PC-3 (cell line): Measurements from ENCODE around the gene TRIM14. TPM values are rescaled to one million over a fixed set of nuclear protein-coding genes. Genes with fewer than 3 reads are reported as not detected.

Source experiments
- ATAC-seq: fragments of 200-7000 bp; cut with Tn5 transposase; 2 replicates; pipeline ENCODE4 v1.9.1; 2020; ENCODE audit warnings: mild to moderate bottlenecking, moderate library complexity
- BruUV-seq: library from RNA; stranded (reverse); fragments of 400-500 nt; replicated peaks from 2 replicates; lab custom pipeline; 2021; lab: Mats Ljungman, UMichigan
- CTCF ChIA-PET: fragments of 300-600 bp; sonication (Branson Sonifier 250); formaldehyde crosslinking; loops from one replicate; lab custom pipeline; 2022; ENCODE audit warnings: antibody characterized with exemption; lab: Charles Lee
- POLR2A ChIA-PET: fragments of 300-600 bp; sonication (Branson Sonifier 250); formaldehyde crosslinking; loops from one replicate; lab custom pipeline; 2022; ENCODE audit warnings: antibody characterized with exemption; ENCODE audit not compliant: unreplicated experiment; lab: Charles Lee
- DNase-seq: peaks from one replicate; pipeline ENCODE4 v3.0.0-alpha.2; 2015
- H2AFZ ChIP-seq: fragments of 300-600 bp; sonication (generic); 2 replicates; pipeline ENCODE4 v1.6.0; 2016; ENCODE audit warnings: antibody characterized with exemption, low read length
- H3F3A ChIP-seq: fragments of 300-600 bp; sonication (generic); one replicate; pipeline ENCODE4 v1.6.0; 2017; ENCODE audit warnings: antibody characterized with exemption, low read length, control low read depth, mild to moderate bottlenecking; ENCODE audit not compliant: unreplicated experiment
- H3K27ac ChIP-seq: fragments of 300-600 bp; sonication (generic); 2 replicates; pipeline ENCODE4 v1.5.1; 2016; ENCODE audit warnings: mild to moderate bottlenecking, low read length
- H3K27me3 ChIP-seq: fragments of 300-600 bp; sonication (generic); 2 replicates; pipeline ENCODE4 v1.6.1; 2016; ENCODE audit warnings: low read length, mixed read lengths
- H3K36me3 ChIP-seq: fragments of 300-600 bp; sonication (generic); 2 replicates; pipeline ENCODE4 v1.6.1; 2016; ENCODE audit warnings: low read depth, mixed run types, low read length, mixed read lengths
- H3K4me1 ChIP-seq: fragments of 300-600 bp; sonication (generic); 2 replicates; pipeline ENCODE4 v1.5.1; 2016; ENCODE audit warnings: low read length; ENCODE audit not compliant: insufficient read depth
- H3K4me2 ChIP-seq: fragments of 300-600 bp; sonication (generic); 2 replicates; pipeline ENCODE4 v1.6.0; 2016; ENCODE audit warnings: low read length
- H3K4me3 ChIP-seq: fragments of 300-600 bp; sonication (generic); 2 replicates; pipeline ENCODE4 v1.5.1; 2016; ENCODE audit warnings: mild to moderate bottlenecking, low read length, mixed read lengths
- H3K79me2 ChIP-seq: fragments of 300-600 bp; sonication (generic); 2 replicates; pipeline ENCODE4 v1.6.1; 2017; ENCODE audit warnings: low read length, mixed read lengths
- H3K9ac ChIP-seq: fragments of 300-600 bp; sonication (generic); 2 replicates; pipeline ENCODE4 v1.6.0; 2016; ENCODE audit warnings: mild to moderate bottlenecking, low read length
- H3K9me2 ChIP-seq: fragments of 300-600 bp; sonication (generic); replicated peaks from 2 replicates; pipeline ENCODE4 v1.6.1; 2016; ENCODE audit warnings: mixed run types, low read length, mixed read lengths
- H3K9me3 ChIP-seq: fragments of 300-600 bp; sonication (generic); 2 replicates; pipeline ENCODE4 v1.6.1; 2016; ENCODE audit warnings: low read length, mixed read lengths
- H4K20me1 ChIP-seq: fragments of 300-600 bp; sonication (generic); 2 replicates; pipeline ENCODE4 v1.6.1; 2016; ENCODE audit warnings: low read length, mixed read lengths
- EZH2 ChIP-seq: fragments of 300-600 bp; sonication (generic); IDR thresholded peaks from one replicate; pipeline ENCODE4 v1.6.1; 2017; ENCODE audit warnings: antibody characterized with exemption, mild to moderate bottlenecking, low read length; ENCODE audit not compliant: unreplicated experiment
- EZH2phosphoT487 ChIP-seq: fragments of 300-600 bp; sonication (generic); IDR thresholded peaks from 2 replicates; pipeline ENCODE4 v1.6.1; 2018; ENCODE audit warnings: mild to moderate bottlenecking, antibody characterized with exemption, low read length, borderline replicate concordance
- intact Hi-C: fragments of 100-400 bp; cut with micrococcal nuclease; formaldehyde crosslinking; loops from 2 replicates; pipeline ENCODE4 v1.9.0; 2023
- total RNA-seq: library from RNA; depleted of rRNA; stranded (reverse); fragments of >200 nt; gene quantifications from 2 replicates; pipeline ENCODE4 v1.2.3, GENCODE V29; 2014
- TF ChIP-seq, protein P1 (sequence below): fragments of 300-600 bp; sonication (generic); conservative IDR thresholded peaks from 2 replicates; pipeline ENCODE4 v1.5.1; 2017; ENCODE audit warnings: antibody characterized with exemption, low read depth, mild to moderate bottlenecking, low read length

Gene TRIM14
- total RNA-seq, 1 experiment from 2014 or later: 11.2 TPM

- H3K4me2 ChIP-seq: no peak overlapping the region
- H3K79me2 ChIP-seq: no peaks in the 10 kb centered on the region
- no peak overlapping the region for H3K4me3 ChIP-seq
- no peak for ATAC-seq
- no peak overlapping the region for H3K9ac ChIP-seq
- no peaks in the 10 kb centered on the region for H3F3A ChIP-seq
- H3K27ac ChIP-seq: no peak overlapping the region
- ChIA-PET CTCF (no interaction called here), POLR2A (no interaction called here)
- no peaks in the 10 kb centered on the region for H4K20me1 ChIP-seq
- intact Hi-C loops: loop anchor here (10.0 kb wide), 1 partner anchor 50 kb away; the partner anchor contains the start of gene CORO2A
- no peak for TF ChIP-seq EZH2phosphoT487
- TF ChIP-seq, protein P1, sequence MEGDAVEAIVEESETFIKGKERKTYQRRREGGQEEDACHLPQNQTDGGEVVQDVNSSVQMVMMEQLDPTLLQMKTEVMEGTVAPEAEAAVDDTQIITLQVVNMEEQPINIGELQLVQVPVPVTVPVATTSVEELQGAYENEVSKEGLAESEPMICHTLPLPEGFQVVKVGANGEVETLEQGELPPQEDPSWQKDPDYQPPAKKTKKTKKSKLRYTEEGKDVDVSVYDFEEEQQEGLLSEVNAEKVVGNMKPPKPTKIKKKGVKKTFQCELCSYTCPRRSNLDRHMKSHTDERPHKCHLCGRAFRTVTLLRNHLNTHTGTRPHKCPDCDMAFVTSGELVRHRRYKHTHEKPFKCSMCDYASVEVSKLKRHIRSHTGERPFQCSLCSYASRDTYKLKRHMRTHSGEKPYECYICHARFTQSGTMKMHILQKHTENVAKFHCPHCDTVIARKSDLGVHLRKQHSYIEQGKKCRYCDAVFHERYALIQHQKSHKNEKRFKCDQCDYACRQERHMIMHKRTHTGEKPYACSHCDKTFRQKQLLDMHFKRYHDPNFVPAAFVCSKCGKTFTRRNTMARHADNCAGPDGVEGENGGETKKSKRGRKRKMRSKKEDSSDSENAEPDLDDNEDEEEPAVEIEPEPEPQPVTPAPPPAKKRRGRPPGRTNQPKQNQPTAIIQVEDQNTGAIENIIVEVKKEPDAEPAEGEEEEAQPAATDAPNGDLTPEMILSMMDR: no peak
- no peak for TF ChIP-seq EZH2
- no peak overlapping the region for H2AFZ ChIP-seq
- H3K9me2 ChIP-seq: no peaks in the 10 kb centered on the region
- H3K27me3 ChIP-seq: no peaks in the 10 kb centered on the region
- no TSS peak for BruUV-seq
- DNase-seq: no peak
- H3K9me3 ChIP-seq: no peaks in the 10 kb centered on the region
- H3K36me3 ChIP-seq: no peaks in the 10 kb centered on the region
- H3K4me1 ChIP-seq: peaks cover 39% of the 10 kb centered on the region
These were observed 25.6 kb upstream of the TRIM14 start for GRCh38 chr9:98144631-98145030.

GRCh38 chr9:98144076-98144475, 25.1 kb upstream of the TRIM14 start:
- Histone ChIP-seq H3F3A (no peaks in the 10 kb centered on the region), H4K20me1 (no peaks in the 10 kb centered on the region), H3K9me2 (no peaks in the 10 kb centered on the region), H3K4me1 (peaks cover 39% of the 10 kb centered on the region), H3K27me3 (no peaks in the 10 kb centered on the region), H3K27ac (no peak overlapping the region), H3K4me2 (no peak overlapping the region), H3K9me3 (no peaks in the 10 kb centered on the region), H3K9ac (no peak overlapping the region), H3K4me3 (no peak overlapping the region), H2AFZ (no peak overlapping the region), H3K79me2 (no peaks in the 10 kb centered on the region), H3K36me3 (no peaks in the 10 kb centered on the region)
- DNase-seq (peak; percentile 48), ATAC-seq (peak; percentile 10; the same call in 1 of the 2 replicates)
- TF ChIP-seq, protein P1: no peak
- TF ChIP-seq EZH2phosphoT487 (no peak), EZH2 (no peak)
- intact Hi-C loops: loop anchor here (10.0 kb wide), 1 partner anchor 51 kb away; the partner anchor contains the start of gene CORO2A
- CTCF ChIA-PET: no interaction called here
- POLR2A ChIA-PET: interaction anchor here (0.5 kb wide), 1 partner anchor 22 kb away, joined by 3 read pairs; no protein-coding TSS in a partner anchor
- BruUV-seq: no TSS peak

- intact Hi-C loops: loop anchor here (10.0 kb wide), 1 partner anchor 52 kb away; the partner anchor contains the start of gene CORO2A
- H3K9me2 ChIP-seq: no peaks in the 10 kb centered on the region
These were observed 24.0 kb upstream of the TRIM14 start for GRCh38 chr9:98142925-98143481.

More at GRCh38 chr9:98142925-98143481, 24.0 kb upstream of the TRIM14 start:
- H3K4me3 ChIP-seq: no peak overlapping the region
- no peaks in the 10 kb centered on the region for H3F3A ChIP-seq
- H3K27me3 ChIP-seq: no peaks in the 10 kb centered on the region
- DNase-seq (no peak), ATAC-seq (no peak)
- TF ChIP-seq, protein P1: no peak
- TF ChIP-seq EZH2: no peak
- no peak for TF ChIP-seq EZH2phosphoT487
- H3K79me2 ChIP-seq: no peaks in the 10 kb centered on the region
- no peak overlapping the region for H2AFZ ChIP-seq
- no TSS peak for BruUV-seq
- no peaks in the 10 kb centered on the region for H3K9me3 ChIP-seq
- H3K4me1 ChIP-seq: peaks cover 39% of the 10 kb centered on the region
- CTCF ChIA-PET: no interaction called here
- peak overlapping the region; percentile 36 for H3K27ac ChIP-seq
- no peaks in the 10 kb centered on the region for H3K36me3 ChIP-seq
- H3K9ac ChIP-seq: peak overlapping the region; percentile 27; the same call in 1 of the 2 replicates
- H3K4me2 ChIP-seq: peak overlapping the region; percentile 26; the same call in 1 of the 2 replicates
- POLR2A ChIA-PET: no interaction called here
- no peaks in the 10 kb centered on the region for H4K20me1 ChIP-seq
